Neural cell (in vitro differentiated cells): ENCODE data around the gene PCNX2. TPM values are rescaled to one million over a fixed set of nuclear protein-coding genes. Genes with fewer than 3 reads are reported as not detected.

Experiments used
- H2AFZ ChIP-seq: fragments of 200-600, 300-800 bp; sonication (generic), shearing (Covaris generic); 2 replicates; pipeline ENCODE4 v1.6.0; 2014; ENCODE audit warnings: low read depth, mild to moderate bottlenecking, antibody characterized with exemption, low read length, moderate library complexity
- H3F3A ChIP-seq: fragments of 200-600 bp; shearing (Covaris generic); 2 replicates; pipeline ENCODE4 v1.6.1; 2016; ENCODE audit warnings: mild to moderate bottlenecking, moderate library complexity, mixed read lengths, antibody characterized with exemption, low read length; ENCODE audit not compliant: insufficient read depth, poor library complexity, severe bottlenecking
- H3K27ac ChIP-seq: fragments of 200-600, 300-800 bp; sonication (generic), shearing (Covaris generic); 2 replicates; pipeline ENCODE4 v1.5.1; 2014; ENCODE audit warnings: mild to moderate bottlenecking, low read length, moderate library complexity
- H3K27me3 ChIP-seq: fragments of 300-800, 200-600 bp; sonication (generic), shearing (Covaris generic); 2 replicates; pipeline ENCODE4 v1.6.0; 2014; ENCODE audit warnings: mild to moderate bottlenecking, low read depth, low read length, moderate library complexity; ENCODE audit not compliant: insufficient read depth
- H3K36me3 ChIP-seq: fragments of 300-800, 200-600 bp; sonication (generic), shearing (Covaris generic); 2 replicates; pipeline ENCODE4 v1.5.1; 2014; ENCODE audit warnings: mild to moderate bottlenecking, antibody characterized with exemption, low read length, moderate library complexity; ENCODE audit not compliant: insufficient read depth
- H3K4me2 ChIP-seq: fragments of 300-800, 200-600 bp; sonication (generic), shearing (Covaris generic); 2 replicates; pipeline ENCODE4 v1.6.0; 2014; ENCODE audit warnings: mild to moderate bottlenecking, low read length
- H3K4me3 ChIP-seq: fragments of 300-800, 200-600 bp; sonication (generic), shearing (Covaris generic); 2 replicates; pipeline ENCODE4 v1.5.1; 2014; ENCODE audit warnings: mild to moderate bottlenecking, low read length, moderate library complexity
- H3K79me2 ChIP-seq: fragments of 200-600 bp; shearing (Covaris generic); replicated peaks from 2 replicates; pipeline ENCODE4 v1.6.0; 2014; ENCODE audit warnings: mild to moderate bottlenecking, low read length, moderate library complexity; ENCODE audit not compliant: insufficient read depth
- H3K9ac ChIP-seq: fragments of 300-800, 200-600 bp; sonication (generic), shearing (Covaris generic); 2 replicates; pipeline ENCODE4 v1.6.1; 2016; ENCODE audit warnings: mild to moderate bottlenecking, low read length, mixed read lengths
- H3K9me2 ChIP-seq: fragments of 200-600 bp; shearing (Covaris generic); 2 replicates; pipeline ENCODE4 v1.6.1; 2016; ENCODE audit warnings: mild to moderate bottlenecking, low read length, mixed read lengths; ENCODE audit not compliant: insufficient read depth
- H3K9me3 ChIP-seq: fragments of 200-600, 300-800 bp; sonication (generic), shearing (Covaris generic); 2 replicates; pipeline ENCODE4 v1.6.1; 2016; ENCODE audit warnings: mild to moderate bottlenecking, mixed run types, low read length, moderate library complexity, mixed read lengths
- H4K20me1 ChIP-seq: fragments of 200-600 bp; shearing (Covaris generic); 2 replicates; pipeline ENCODE4 v1.6.1; 2016; ENCODE audit warnings: mild to moderate bottlenecking, mixed run types; ENCODE audit not compliant: insufficient read depth
- CTCF ChIP-seq: fragments of 450-650 bp; IDR thresholded peaks from 2 replicates; pipeline ENCODE4 v1.5.1; 2014; ENCODE audit warnings: antibody characterized with exemption, mild to moderate bottlenecking, moderate library complexity; ENCODE audit not compliant: poor library complexity, severe bottlenecking
- EP300 ChIP-seq: fragments of 450-650 bp; conservative IDR thresholded peaks from 2 replicates; pipeline ENCODE4 v1.6.1; 2014; ENCODE audit warnings: antibody characterized with exemption, mild to moderate bottlenecking, moderate library complexity; ENCODE audit not compliant: poor library complexity, severe bottlenecking
- EZH2 ChIP-seq: fragments of 200-600, 300-800 bp; shearing (Covaris generic), sonication (generic); IDR thresholded peaks from 2 replicates; pipeline ENCODE4 v1.6.1; 2014; ENCODE audit warnings: antibody characterized with exemption, low read length, borderline replicate concordance, mild to moderate bottlenecking; ENCODE audit not compliant: insufficient read depth, poor library complexity, severe bottlenecking
- MXI1 ChIP-seq: fragments of 450-650 bp; conservative IDR thresholded peaks from 2 replicates; pipeline ENCODE4 v1.6.1; 2014; ENCODE audit warnings: antibody characterized with exemption, mild to moderate bottlenecking; ENCODE audit not compliant: poor library complexity, severe bottlenecking
- POLR2AphosphoS5 ChIP-seq: IDR thresholded peaks from 2 replicates; pipeline ENCODE4 v1.6.1; 2012
- RAD21 ChIP-seq: fragments of 450-650 bp; conservative IDR thresholded peaks from 2 replicates; pipeline ENCODE4 v1.6.1; 2014; ENCODE audit warnings: antibody characterized with exemption, mild to moderate bottlenecking, moderate library complexity
- REST ChIP-seq: IDR thresholded peaks from 2 replicates; pipeline ENCODE4 v1.6.1; 2012; ENCODE audit warnings: borderline replicate concordance
- SMC3 ChIP-seq: fragments of 450-650 bp; conservative IDR thresholded peaks from 2 replicates; pipeline ENCODE4 v1.6.1; 2014; ENCODE audit warnings: antibody characterized with exemption, mild to moderate bottlenecking, moderate library complexity; ENCODE audit not compliant: poor library complexity
- TAF1 ChIP-seq: IDR thresholded peaks from 2 replicates; pipeline ENCODE4 v1.6.1; 2012; ENCODE audit warnings: low read depth
- polyA plus RNA-seq: library from polyadenylated mRNA; depleted of rRNA; stranded (reverse); fragments of >200 nt; gene quantifications from 2 replicates; pipeline ENCODE4 v1.2.3, GENCODE V29; 2014

The PCNX2 gene
- polyA plus RNA-seq, 1 donor from 2014 or later: 17.2 TPM

- Histone ChIP-seq H3K9me3 (no peaks in the 10 kb centered on the region), H2AFZ (no peak overlapping the region), H3K9me2 (no peaks in the 10 kb centered on the region), H3K4me3 (no peak overlapping the region), H3K9ac (no peak overlapping the region), H3K27ac (no peak overlapping the region), H3K27me3 (no peaks in the 10 kb centered on the region), H3K36me3 (no peaks in the 10 kb centered on the region), H4K20me1 (no peaks in the 10 kb centered on the region), H3K79me2 (no peaks in the 10 kb centered on the region), H3K4me2 (no peak overlapping the region), H3F3A (no peaks in the 10 kb centered on the region)
- TF ChIP-seq MXI1 (no peak), CTCF (no peak), TAF1 (no peak), SMC3 (no peak), EP300 (no peak), REST (no peak), EZH2 (no peak), POLR2AphosphoS5 (no peak), RAD21 (no peak)
These were observed 279.6 kb downstream of the PCNX2 start for GRCh38 chr1:233015965-233016364.

- Histone ChIP-seq H3K9me3 (no peaks in the 10 kb centered on the region), H3K4me2 (no peak overlapping the region), H3F3A (no peaks in the 10 kb centered on the region), H3K27me3 (no peaks in the 10 kb centered on the region), H3K79me2 (no peaks in the 10 kb centered on the region), H3K9me2 (no peaks in the 10 kb centered on the region), H3K27ac (no peak overlapping the region), H4K20me1 (no peaks in the 10 kb centered on the region), H3K4me3 (no peak overlapping the region), H3K36me3 (no peaks in the 10 kb centered on the region), H2AFZ (no peak overlapping the region), H3K9ac (no peak overlapping the region)
- no peak for TF ChIP-seq CTCF
- TF ChIP-seq TAF1: no peak
- TF ChIP-seq SMC3: no peak
These were observed 283.5 kb downstream of the PCNX2 start for GRCh38 chr1:233012021-233012420.
